ENCODE results near the gene DSCAM.

Gene DSCAM

DNA sequence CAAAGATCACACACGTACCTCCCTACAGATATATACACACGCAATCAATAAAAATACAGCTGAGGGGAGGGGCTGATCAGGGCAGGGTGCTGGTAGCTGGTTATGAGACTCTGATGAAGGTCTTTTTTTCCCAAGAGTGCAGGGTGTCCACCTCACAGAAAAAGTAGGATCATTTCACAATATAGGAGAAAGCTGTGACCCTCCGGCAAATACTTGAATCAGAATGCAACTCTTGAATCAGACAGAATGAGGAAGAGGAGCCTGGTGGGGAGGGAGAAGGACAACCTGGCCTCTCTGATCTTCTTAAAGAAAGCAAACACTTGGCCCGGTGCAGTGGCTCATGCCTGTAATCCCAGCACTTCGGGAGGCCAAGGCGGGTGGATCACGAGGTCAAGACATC is 710.4 kb downstream of the DSCAM start:
- TF ChIP-seq, protein P1, sequence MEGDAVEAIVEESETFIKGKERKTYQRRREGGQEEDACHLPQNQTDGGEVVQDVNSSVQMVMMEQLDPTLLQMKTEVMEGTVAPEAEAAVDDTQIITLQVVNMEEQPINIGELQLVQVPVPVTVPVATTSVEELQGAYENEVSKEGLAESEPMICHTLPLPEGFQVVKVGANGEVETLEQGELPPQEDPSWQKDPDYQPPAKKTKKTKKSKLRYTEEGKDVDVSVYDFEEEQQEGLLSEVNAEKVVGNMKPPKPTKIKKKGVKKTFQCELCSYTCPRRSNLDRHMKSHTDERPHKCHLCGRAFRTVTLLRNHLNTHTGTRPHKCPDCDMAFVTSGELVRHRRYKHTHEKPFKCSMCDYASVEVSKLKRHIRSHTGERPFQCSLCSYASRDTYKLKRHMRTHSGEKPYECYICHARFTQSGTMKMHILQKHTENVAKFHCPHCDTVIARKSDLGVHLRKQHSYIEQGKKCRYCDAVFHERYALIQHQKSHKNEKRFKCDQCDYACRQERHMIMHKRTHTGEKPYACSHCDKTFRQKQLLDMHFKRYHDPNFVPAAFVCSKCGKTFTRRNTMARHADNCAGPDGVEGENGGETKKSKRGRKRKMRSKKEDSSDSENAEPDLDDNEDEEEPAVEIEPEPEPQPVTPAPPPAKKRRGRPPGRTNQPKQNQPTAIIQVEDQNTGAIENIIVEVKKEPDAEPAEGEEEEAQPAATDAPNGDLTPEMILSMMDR (IDR thresholded peaks at IDR 0.05; ENCODE audit: low read depth, low read length) = no peak
- no peak overlapping the region for H3K4me3 ChIP-seq (ENCODE audit: low read depth, low read length)

DNA sequence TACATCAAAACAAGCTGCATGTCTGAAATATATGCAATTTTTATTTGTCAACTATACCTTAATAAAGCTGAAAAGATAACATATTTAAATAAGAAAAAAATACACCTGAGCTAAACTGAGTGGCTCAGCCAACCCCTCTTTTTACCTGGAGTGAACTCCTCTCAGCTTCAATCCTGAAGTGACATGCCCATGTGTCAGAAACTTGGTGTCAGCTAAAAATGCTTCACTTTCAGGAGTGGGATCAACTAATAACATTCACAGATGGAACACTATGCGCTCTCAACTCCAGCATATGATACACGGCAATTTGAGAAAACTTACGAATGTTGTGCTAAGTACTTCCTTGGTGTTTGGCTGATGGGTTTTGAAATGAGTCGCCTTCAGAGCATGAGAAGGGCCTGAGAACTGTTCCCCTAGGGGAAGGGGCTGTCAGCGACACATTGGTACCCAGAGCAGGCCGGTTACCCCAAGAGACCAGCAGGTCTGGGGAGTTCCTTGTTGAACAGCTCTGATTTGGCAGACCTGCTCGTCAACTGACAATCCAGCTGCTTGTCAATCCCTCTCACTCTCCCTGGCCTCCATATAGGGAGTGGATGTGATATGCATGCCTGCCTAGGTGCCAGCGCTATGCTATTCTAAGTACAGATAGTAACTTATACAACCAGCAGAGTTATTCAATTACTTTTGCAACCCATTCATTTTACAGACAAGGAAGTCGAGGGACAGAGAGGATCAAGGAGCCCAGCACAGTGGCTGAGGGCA is 712.0 kb downstream of the DSCAM start:
- no peak overlapping the region for H3K4me3 ChIP-seq (ENCODE audit: low read depth, low read length)
- TF ChIP-seq, protein P1 (IDR thresholded peaks at IDR 0.05; ENCODE audit: low read depth, low read length) = no peak

DNA sequence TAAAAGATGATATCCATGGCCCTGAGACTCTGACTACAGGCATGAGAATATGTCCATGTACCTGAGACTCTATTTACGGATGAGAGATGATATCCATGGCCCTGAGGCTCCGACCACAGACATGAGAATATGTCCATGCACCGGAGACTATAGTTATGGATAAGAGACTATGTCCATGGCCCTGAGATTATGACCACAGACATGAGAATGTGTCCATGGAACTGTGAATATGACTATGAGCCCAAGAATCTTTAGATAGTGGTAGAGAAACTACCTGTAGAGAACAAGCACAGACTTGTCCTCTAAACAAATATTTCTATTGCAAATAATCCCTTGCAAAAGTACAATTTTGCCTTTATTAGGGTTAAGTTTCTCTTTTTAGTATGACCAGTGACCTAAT is 716.5 kb downstream of the DSCAM start:
- TF ChIP-seq, protein P1 (IDR thresholded peaks at IDR 0.05; ENCODE audit: low read depth, low read length) = no peak
- H3K4me3 ChIP-seq (ENCODE audit: low read depth, low read length) = no peak overlapping the region

DNA sequence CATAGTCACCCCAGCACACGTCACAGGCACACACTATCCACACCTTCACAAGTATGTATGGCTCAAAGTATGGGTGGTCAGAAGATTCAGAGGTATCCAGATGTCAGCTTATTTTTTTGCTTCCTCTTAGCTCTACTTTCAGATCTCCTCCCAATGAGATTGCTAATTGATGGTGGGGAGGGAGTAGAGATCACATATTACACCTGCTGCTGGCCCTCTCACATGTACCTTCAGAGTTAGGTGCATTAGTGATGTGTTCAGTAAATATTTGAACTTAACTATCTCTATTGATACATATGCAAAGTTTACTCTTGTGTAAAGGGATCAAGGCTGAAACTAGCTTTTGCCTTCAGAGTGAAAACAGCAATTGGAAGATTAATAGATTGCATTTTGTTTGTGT is 717.1 kb downstream of the DSCAM start:
- TF ChIP-seq, protein P1 (IDR thresholded peaks at IDR 0.05; ENCODE audit: low read depth, low read length) = no peak
- H3K4me3 ChIP-seq (ENCODE audit: low read depth, low read length) = no peak overlapping the region

DNA sequence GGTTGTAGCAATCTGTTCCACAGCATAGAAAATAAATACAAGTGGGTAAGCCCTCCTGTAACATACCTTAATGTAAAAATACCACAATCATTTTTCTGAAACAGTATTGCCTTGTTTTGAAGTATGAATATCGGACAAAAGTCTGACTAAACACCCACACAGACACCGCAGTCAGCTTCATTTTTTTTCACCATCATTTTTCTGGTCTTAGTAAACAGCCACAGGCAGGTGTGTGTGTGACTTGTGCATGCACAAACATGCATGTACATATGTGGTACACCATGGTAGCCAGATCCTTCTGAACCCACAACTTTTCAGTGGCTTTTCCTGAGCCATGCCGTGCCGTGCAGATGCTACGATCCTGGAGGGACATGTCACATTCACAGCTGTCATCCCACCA is 718.1 kb downstream of the DSCAM start:
- TF ChIP-seq, protein P1 (IDR thresholded peaks at IDR 0.05; ENCODE audit: low read depth, low read length) = no peak

DNA sequence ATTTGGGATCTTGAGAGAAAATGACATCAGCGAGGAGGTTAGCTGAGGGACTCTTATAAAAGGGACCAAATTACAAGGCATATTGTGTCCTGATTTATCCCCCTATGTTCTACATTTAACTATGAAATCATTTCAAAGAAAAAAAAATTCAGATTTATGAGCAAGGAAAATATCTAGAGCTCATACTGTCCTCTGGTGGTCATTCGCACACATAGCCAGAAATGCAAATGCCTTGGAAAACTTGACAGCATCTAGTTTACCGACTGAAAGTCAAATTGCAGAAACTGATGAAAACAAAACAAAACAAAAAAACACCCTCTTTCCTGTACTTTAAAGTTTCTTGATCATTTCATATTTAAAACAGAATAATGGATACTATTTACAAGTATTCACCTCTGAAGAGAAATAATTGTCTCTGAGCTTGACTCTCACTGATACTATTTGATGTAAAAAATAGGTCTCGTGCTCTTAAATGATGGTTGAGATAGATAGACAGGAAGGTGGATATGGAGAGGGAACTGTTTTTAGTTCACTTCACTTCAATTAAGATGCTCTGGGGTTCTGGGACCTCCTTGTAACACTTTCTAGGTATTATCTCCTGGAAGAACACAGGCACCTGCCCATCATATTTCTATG is 725.9 kb downstream of the DSCAM start:
- no peak overlapping the region for H3K4me3 ChIP-seq (ENCODE audit: low read depth, low read length)
- TF ChIP-seq, protein P1 (IDR thresholded peaks at IDR 0.05; ENCODE audit: low read depth, low read length) = no peak

More for the DNA sequence above, 718.1 kb downstream of the DSCAM start:
- no peak overlapping the region for H3K4me3 ChIP-seq (ENCODE audit: low read depth, low read length)

DNA sequence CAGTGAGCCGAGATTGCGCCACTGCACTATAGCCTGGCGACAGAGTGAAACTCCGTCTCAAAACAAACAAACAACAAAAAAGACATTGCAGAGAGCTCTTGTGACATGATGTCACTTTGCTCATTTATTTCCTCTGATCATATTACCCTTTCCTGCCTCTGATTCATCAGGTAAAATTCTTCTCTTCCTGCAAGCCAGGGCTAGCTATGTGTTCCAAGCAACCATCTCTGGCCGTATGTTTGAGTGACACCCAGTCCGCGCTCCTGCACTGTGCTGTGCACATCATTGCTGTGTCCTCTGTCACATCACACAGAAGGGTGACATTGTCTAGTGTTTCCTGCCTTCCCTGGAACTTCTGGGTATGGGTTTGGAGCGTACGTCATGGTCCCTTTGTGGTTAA is 728.4 kb downstream of the DSCAM start:
- TF ChIP-seq, protein P1 (IDR thresholded peaks at IDR 0.05; ENCODE audit: low read depth, low read length) = no peak
- no peak overlapping the region for H3K4me3 ChIP-seq (ENCODE audit: low read depth, low read length)

All from WI38 (cell line).